Measurements from ENCODE around the gene ATP11B.

ATP11B gene

DNA sequence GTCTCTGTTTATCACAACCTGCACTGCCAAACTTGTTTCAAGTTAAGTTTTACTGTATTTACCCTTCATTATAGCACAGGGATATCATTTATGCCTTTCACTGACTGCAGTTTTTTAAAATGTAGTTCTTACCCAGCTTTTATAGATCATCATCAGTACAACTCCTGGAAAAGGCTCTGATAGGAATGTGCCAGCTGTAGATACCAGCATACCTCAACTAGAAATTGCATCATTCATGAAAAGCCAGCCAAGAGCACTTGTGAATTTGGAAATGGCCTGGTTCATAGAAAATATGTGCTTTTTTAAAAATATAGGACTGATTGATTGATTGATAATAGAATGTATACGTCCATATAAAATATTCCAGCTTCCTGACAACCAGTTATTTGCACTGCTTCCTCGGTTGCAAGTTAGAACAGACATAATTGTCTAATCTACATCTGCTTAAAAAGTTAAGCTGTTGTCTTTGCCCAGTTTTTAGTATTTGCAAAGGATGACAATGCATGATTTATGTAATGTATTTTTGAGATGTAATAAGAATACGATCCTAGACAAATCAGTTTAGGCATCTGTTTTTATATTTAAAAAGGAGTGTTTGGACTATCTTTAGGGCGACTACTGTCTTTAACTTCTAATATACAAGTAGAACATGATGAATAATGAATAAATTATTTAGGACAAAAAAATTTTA lies 128.5 kb downstream of the ATP11B start:
- Histone ChIP-seq H3K36me3 (replicated peaks) (no peaks in the 10 kb centered on the region), H3K4me3 (ENCODE audit: low read depth, low read length) (no peak overlapping the region), H3K27ac (no peak overlapping the region), H3K27me3 (replicated peaks) (no peaks in the 10 kb centered on the region)
- TF ChIP-seq, protein P1, sequence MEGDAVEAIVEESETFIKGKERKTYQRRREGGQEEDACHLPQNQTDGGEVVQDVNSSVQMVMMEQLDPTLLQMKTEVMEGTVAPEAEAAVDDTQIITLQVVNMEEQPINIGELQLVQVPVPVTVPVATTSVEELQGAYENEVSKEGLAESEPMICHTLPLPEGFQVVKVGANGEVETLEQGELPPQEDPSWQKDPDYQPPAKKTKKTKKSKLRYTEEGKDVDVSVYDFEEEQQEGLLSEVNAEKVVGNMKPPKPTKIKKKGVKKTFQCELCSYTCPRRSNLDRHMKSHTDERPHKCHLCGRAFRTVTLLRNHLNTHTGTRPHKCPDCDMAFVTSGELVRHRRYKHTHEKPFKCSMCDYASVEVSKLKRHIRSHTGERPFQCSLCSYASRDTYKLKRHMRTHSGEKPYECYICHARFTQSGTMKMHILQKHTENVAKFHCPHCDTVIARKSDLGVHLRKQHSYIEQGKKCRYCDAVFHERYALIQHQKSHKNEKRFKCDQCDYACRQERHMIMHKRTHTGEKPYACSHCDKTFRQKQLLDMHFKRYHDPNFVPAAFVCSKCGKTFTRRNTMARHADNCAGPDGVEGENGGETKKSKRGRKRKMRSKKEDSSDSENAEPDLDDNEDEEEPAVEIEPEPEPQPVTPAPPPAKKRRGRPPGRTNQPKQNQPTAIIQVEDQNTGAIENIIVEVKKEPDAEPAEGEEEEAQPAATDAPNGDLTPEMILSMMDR (IDR thresholded peaks at IDR 0.05; ENCODE audit: low read depth, low read length, missing control alignments): no peak
- in situ Hi-C loops (cut with HindIII; ENCODE audit: low pct_ligation_motif_present, low sequenced_read_pairs): no loop called here
- no peak for DNase-seq

DNA sequence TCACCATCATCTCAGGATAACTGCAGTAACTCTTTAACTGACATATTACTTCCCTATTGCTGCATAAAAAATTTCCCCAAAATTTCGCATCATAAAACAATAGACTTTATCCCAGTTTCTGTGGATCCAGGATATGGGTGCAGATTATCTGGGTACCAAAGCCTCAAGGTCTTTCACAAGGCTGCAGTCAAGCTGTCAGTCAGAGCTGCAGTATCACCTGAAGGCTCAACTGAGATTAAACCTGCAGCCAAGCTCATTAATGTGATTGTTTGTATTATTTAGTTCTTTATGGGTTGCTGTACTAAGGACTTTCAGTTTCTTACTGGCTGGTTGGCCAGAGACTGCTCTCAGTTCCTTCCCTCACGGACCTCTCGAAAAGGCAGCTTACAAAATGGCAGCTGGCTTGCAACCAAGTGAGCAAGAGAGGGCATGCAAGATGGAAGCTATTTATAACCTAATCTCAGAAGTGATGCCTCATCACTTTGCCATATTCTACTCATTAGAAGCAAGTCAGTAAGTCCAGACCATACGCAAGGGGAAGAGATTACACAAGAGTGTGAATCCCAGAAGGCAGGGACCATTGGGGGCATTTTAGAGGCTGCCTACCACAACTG lies 132.1 kb downstream of the ATP11B start:
- in situ Hi-C loops (cut with HindIII; ENCODE audit: low pct_ligation_motif_present, low sequenced_read_pairs): no loop called here
- Histone ChIP-seq H3K27ac (no peak overlapping the region), H3K27me3 (replicated peaks) (no peaks in the 10 kb centered on the region), H3K36me3 (replicated peaks) (no peaks in the 10 kb centered on the region), H3K4me3 (ENCODE audit: low read depth, low read length) (no peak overlapping the region)
- peak; percentile 4 for DNase-seq
- TF ChIP-seq, protein P1 (IDR thresholded peaks at IDR 0.05; ENCODE audit: low read depth, low read length, missing control alignments): no peak

DNA sequence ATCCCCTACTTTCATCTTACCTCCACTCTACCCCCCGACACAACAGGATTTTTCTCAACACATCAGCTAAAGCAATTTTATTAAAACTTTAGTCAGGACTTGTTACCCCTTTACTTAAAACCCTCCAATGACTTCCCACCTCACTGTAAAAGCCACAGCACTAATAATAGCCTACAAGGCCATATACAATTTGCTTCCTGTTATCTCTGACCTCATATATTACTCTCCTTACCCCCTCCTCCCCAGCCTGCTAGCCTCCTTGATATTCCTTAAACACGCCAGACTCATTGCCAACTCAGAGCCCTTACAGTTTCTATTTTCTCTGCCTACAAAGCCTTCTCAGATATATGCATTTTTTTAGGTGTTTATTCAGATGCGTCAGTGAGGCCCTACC lies 132.6 kb downstream of the ATP11B start:
- Histone ChIP-seq H3K4me3 (ENCODE audit: low read depth, low read length) (no peak overlapping the region), H3K27me3 (replicated peaks) (no peaks in the 10 kb centered on the region), H3K27ac (no peak overlapping the region), H3K36me3 (replicated peaks) (no peaks in the 10 kb centered on the region)
- no peak for DNase-seq
- in situ Hi-C loops (cut with HindIII; ENCODE audit: low pct_ligation_motif_present, low sequenced_read_pairs): no loop called here
- TF ChIP-seq, protein P1 (IDR thresholded peaks at IDR 0.05; ENCODE audit: low read depth, low read length, missing control alignments): no peak

DNA sequence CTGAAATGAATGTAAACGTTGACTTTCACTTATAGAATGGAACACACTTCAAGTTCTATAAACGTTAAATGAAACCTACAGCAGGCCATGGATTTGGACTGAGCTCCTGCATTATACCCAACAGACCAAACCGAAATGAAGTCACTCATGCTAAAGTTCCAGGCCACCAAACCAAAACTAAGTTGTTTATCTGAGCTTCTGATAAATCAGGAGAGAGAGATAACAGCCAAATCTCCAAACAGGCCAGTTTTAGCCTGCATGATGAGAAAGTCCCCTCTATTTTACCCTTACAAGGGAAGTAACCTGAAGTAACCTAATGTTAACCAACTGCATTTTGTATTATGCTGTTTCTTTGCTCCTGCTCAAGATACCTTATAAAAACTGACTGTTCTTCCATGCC lies 142.5 kb downstream of the ATP11B start:
- Histone ChIP-seq H3K36me3 (replicated peaks) (no peaks in the 10 kb centered on the region), H3K4me3 (ENCODE audit: low read depth, low read length) (no peak overlapping the region), H3K27me3 (replicated peaks) (no peaks in the 10 kb centered on the region), H3K27ac (no peak overlapping the region)
- TF ChIP-seq, protein P1 (IDR thresholded peaks at IDR 0.05; ENCODE audit: low read depth, low read length, missing control alignments): no peak
- in situ Hi-C loops (cut with HindIII; ENCODE audit: low pct_ligation_motif_present, low sequenced_read_pairs): no loop called here
- DNase-seq: no peak

DNA sequence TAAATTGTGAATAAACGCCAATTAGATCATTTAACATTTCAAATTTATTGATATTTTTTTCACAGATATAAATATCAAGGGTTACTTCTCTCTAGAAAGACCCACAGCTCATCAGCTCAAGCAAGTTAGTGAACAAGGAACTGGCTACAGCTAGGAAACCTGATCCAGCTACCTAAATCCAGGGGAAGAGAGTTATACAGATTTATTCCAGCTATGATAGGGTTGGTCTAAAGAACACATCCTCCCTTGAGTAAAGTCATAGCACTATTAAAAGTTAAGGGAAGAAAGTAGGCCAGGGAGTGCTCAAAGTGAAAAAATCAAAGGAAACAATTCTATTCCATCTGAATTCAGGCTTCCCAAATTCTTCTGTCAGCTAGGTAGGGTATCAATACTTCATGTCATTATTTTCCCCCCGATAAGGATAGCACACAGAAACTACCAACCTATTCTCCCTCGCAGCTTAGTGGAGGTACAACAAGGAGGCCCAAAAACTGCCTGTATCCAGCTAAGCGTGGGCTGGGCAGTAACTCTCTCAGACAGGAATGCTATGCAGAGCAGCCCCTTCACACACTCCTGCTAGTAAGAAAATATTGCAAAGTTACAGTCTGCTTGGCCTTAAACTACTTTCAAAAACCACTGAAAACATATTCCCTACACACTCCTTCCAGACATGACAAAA lies 143.1 kb downstream of the ATP11B start:
- H3K27ac ChIP-seq: no peak overlapping the region
- H3K36me3 ChIP-seq (replicated peaks): no peaks in the 10 kb centered on the region
- no peak for DNase-seq
- H3K27me3 ChIP-seq (replicated peaks): no peaks in the 10 kb centered on the region
- TF ChIP-seq, protein P1 (IDR thresholded peaks at IDR 0.05; ENCODE audit: low read depth, low read length, missing control alignments): no peak
- in situ Hi-C loops (cut with HindIII; ENCODE audit: low pct_ligation_motif_present, low sequenced_read_pairs): no loop called here
- H3K4me3 ChIP-seq (ENCODE audit: low read depth, low read length): no peak overlapping the region
